CD4-positive, alpha-beta T cell treated with Interferon alpha-2 for 1 hour (primary cell): ENCODE measurements around the gene EPC2.
"Not testable (repeated sequence)": the region's sequence is repeated elsewhere in the genome, so short reads cannot be mapped to it uniquely, and the experiment has no call there.

Source experiments
- DNase-seq, 2 donors: peaks; one replicate each; pipeline ENCODE4 v3.0.0-alpha.2; 2020 to 2022

EPC2 gene

DNA sequence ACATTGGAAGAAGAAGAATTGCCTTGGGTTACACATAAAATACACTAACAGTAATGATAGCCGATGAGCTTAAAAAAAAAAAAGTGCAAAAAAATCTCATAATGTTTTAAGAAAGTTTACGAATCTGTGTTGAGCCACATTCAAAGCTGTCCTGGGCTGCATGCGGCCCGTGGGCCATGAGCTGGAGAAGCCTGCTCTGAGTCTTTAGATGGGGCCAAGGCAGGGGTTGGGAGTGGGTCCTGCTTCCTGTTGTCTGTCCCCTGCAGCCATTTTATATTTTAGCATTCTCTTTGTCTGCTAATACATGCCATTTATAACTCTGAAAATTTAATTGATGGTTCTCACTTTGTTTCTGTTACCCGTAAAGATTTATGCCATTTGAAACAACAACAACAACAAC, 93.2 kb downstream of the EPC2 start:
- DNase-seq: no peak

DNA sequence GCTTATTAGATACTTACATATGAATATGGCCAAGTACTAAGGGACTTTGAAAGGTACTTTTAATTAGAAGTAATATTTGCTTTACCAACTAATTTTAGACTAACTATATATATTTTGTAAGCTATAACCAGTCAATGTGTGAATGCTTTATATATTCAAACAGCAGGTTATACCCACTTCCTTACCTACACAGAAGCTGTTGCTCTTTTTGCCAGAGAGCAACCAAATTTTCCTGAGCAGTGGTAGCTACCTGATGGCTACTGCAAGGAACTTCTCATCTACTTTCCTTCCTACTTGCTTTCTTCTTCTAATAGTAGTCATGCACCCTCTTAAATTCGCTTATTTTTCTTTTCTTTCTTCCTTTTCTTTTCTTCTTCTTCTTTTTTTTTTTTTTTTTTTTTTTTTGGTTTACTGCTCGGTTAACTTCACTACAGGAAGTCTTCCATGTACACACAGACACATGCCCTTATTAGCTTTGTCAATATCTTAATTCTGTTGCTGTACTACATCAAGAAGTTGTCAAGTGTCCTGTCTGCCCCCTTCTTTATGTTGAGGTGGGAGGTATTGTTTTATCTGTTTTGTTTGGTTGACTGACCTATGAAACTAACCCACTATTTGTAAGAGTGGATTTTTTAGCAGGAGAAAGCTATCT, 95.0 kb downstream of the EPC2 start:
- DNase-seq: no peak

DNA sequence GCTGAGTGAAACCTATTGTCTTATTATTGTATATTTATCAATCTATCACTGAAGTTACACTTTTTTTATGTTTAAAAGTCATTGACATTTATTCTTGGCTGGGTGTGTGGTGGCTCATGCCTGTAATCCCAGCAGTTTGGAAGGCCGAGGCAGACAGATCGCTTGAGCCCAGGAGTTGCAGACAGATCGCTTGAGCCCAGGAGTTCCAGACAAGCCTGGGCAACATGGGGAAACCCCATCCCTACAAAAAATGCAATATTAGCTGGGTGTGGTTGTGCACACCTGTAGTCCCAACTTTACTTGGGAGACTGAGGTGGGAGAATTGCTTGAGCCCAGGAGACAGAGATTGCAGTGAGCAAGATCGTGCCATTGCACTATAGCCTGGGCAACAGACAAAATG, 97.8 kb downstream of the EPC2 start:
- no peak for DNase-seq

DNA sequence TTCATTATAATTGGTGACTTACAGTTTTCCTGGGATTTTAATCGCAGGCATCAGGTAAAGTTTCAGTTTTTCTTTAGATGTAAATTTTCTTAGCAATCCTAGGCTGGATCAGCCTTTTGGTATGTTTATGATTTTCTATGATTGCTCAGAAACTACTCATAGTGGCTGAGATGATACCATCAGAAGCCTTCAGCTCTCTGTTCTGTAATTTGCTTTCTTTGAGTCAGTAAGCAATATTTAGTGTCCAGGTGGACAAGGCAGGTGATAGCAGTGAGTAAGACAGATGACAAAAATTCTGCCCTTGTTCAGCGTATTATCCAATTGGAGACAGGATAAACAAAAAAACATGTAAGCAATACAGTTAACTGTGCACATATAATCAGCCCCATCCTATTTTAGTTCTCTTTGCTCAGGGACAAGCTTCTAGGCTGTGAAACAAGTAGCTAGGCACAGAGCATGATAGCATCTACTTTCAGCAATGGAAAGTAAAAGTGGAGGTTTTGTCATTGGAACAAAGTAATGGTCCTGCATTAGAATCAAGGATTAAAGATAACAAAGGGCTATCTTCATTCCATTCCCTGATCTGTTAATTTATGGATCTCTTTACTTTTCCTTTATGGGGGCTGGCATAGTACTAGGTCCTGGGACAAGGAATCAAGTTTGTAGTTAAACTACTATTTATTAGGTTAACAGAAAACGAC, 100.8 kb downstream of the EPC2 start:
- no peak for DNase-seq

DNA sequence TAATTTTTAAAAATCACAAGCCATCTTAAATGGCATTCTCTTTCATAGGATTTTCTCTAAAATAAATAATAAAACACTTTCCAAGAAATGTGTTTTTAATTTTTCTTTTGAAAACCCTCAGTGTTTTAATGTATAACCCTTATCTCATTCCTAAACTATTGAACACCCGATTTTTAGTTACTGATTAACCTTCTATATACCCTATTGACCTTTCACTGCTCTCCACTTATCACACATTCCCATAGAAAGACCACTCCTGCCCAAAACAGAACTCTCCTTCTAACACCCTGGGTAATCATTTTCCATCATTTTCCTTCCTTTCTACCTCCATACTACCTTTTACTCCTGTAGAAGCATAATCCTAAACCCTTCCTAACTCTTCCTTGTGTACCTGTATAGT, 102.4 kb downstream of the EPC2 start:
- no peak for DNase-seq

DNA sequence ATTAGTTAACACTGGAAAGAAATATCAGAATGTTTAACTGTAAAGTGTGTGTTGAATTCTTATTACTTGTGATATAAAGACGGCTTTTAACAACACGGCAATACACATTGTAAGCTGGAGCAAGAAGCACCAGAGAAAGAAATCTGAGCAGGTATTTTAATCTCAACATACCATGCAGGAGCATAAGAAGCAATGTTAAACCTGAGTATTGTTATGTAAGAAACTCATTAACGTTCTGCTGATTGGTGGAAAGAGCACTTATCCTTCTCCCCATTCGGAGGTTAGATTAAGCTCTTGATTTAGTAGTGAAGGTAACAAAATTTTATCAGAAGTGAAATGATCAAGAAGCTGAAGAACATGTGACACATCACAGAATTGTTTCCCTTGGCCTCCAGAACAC, 107.4 kb downstream of the EPC2 start:
- DNase-seq: no peak

DNA sequence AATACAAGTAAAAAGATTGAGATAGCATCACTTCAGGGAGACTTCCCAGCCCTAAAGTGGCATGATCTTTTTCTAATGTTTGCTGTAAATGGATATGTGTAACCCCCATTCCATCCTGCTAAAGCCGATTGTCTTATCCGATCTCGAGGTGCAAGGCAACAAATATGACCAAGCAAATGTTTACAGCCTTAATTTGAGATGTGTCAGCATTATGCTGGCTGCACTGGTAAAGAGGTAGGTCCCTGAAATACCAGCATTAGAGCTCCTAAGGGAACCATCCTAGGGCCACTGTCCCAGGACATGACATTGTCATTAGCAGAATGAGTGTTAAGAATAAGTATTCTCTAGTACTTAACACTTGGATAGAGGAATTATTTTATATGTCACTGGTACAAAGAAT, 108.4 kb downstream of the EPC2 start:
- no peak for DNase-seq

DNA sequence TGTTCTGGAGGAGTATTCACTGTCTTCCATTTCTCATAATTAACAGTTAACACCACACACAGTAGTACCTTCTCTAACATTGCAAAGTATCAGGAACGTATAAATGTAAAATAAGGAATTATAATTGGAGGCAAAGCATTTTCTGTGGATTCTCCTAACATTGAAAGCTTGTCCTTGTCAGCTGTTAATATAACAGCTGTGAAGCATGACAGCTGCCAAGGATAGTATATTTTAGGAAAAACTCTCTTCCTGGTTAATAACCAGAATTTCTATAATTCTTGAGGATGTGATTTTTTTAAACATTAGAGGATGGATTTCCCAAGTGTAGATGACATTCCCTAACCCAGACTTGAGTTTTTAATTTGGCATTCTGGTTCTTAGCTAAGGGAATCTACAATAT, 110.3 kb downstream of the EPC2 start:
- DNase-seq: no peak

DNA sequence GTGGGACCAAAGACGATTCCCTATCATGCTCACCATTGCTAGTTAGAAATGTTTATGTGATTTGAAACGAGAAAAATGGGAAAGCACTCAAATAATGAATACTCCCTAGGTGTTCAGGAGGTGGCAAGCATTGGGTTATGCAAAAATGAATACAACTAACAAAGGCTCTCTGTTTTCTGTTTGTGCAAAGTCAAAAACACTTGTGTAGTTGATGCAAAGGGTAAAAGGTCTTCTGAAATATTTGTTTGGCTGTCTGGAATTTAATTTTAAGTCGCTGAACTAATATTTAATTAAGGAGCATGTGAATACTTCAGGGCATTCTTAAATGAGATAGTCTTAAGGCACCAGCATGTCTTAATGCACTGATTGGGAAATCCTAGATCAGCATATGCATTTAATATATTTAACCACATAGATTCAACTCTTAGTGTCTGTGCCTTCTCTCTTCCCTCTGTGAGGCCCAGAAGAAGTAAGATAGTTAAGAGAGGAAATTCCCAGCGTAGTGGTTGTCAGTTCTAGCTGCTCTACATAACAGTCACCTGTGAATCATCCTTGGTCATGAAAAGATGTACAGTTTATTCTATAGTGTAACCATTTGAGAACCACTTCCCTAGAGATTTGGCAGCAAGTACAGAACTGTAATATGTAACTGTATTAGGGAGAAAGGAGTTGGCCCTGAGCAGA, 111.9 kb downstream of the EPC2 start:
- no peak for DNase-seq

DNA sequence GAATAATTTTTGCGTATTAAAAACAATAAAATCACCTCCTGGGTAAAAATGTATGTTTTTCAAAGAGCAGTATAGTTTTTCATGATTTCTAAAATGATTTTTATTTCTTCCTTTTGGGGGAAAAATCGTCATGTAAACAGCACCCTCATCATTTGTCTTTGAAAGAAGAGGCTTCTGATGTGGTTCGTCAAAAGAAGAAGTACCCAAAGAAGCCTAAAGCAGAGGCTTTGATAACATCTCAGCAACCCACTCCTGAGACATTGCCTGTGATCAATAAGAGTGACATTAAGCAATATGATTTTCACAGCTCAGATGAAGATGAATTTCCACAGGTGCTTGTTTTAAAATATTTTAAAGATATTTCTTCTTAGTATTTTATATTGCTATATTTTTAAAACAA, 120.3 kb downstream of the EPC2 start:
- peak in 1 of 2 donors; percentile 26 for DNase-seq

DNA sequence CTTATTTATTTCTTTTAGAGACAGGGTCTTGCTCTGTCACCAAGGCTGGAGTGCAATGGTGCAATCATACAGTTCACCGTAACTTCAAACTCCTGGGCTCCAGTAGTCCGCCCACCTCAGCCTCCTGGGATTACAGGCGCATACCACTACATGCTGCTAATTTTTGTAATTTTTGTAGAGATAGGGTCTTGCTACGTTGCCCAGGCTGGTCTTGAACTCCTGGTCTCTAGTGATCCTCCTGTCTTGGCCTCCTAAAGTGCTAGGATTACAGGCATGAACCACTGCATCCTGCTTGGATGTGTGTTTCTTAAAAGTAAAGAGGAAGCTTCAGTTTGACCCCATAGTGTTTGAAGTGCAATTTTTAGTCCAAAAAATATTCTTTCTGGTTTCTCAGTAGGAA, 125.5 kb downstream of the EPC2 start:
- DNase-seq: no peak

DNA sequence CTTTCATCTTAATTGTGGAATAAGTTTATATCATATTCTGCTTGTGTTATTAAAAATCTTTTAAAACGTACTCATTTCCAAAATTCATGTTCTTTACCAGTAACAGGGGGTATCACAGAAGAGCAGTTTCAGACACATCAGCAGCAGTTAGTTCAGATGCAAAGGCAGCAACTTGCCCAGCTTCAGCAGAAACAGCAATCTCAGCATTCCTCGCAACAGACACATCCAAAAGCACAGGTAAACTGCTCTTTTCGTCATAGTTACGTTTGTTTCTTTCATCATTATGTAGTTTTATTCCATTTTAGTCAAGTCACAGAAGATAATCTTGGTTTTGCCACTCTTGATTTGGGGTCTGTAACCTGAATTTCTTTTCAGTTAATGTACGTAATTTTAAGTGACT, 137.0 kb downstream of the EPC2 start:
- no peak for DNase-seq

DNA sequence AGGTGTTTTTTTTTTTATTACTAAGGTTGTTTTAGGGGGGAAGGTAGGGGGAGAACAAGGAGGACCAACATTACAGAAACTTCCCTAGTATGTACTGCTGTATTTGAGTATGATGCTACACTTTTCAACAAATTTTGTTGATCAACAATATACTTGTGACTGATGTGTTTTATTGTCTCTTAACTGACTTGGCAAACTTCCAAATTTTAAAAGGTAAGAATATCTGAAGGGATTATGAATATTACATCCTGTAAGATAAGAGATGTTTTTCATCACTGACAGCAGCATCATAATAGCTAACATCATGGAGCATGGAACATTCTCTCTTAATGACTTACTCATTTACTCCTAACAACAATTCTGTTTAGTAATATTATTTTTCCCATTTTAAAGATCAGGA, 144.5 kb downstream of the EPC2 start:
- DNase-seq: no peak

DNA sequence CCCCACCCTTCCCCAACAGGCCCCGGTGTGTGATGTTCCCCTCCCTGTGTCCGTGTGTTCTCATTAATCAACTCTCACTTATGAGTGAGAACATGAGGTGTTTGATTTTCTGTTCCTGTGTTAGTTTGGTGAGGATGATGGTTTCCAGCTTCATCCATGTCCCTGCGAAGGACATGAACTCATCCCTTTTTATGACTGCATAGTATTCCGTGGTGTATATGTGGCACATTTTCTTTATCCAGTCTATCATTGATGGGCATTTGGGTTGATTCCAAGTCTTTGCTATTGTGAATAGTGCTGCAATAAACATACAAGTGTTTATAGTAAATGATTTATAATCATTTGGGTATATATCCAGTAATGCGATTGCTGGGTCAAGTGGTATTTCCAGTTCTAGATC, 145.6 kb downstream of the EPC2 start:
- not testable (repeated sequence) for DNase-seq

DNA sequence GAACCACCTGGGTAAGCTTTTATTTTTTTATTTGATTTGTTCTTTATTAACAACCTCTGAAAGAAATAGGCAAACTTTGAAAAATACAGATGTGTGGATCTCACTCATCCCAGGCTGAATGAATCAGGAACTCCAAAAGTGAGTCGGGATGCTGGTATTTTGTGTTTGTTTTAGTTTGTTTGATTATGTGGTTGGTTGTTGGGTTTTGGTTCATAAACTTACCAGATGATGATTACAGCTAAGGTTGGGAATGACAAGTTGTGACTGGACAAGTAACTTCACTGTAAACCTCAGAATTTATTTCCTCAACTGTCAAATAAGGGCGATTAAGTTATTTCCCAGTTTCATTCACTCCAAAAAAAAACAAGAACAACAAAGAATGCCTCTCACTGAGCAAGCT, 150.0 kb downstream of the EPC2 start:
- no peak for DNase-seq

DNA sequence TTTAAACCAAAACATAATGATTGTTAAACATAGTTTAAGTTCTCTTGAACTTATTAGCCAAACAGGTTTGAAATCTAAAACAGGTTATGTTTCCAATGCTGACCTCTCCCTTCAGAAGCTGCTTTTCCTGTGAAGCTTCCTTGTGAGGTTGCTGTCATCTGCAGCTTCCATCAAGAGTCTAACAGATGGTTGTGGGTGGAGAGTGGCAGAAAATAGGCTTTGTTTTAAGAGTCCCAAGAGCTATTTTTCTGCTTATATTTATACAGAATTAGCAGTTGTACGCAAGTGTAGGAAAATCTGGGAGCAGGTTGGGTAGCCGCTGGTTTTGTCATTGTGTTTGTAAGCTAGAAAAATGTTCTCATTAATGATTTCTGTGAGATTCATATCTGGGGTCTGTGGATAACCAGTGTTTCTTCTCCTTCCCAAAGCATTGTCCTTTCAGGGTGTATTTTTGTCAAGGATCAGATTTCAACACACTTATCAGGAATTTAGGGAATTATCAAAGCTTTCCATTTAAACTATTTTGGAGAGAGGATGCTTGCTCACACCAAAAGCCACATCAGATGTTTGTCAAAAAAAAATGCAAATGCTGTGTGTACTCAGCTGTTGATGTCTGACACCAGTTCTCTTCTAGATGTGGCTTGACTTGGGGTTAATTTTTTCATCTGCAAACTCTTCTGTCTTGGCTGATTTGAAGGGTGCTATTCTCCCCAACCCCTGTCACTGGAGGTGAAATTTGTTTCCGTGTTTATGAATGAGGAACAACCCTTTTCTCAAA, 152.4 kb downstream of the EPC2 start:
- DNase-seq: no peak

DNA sequence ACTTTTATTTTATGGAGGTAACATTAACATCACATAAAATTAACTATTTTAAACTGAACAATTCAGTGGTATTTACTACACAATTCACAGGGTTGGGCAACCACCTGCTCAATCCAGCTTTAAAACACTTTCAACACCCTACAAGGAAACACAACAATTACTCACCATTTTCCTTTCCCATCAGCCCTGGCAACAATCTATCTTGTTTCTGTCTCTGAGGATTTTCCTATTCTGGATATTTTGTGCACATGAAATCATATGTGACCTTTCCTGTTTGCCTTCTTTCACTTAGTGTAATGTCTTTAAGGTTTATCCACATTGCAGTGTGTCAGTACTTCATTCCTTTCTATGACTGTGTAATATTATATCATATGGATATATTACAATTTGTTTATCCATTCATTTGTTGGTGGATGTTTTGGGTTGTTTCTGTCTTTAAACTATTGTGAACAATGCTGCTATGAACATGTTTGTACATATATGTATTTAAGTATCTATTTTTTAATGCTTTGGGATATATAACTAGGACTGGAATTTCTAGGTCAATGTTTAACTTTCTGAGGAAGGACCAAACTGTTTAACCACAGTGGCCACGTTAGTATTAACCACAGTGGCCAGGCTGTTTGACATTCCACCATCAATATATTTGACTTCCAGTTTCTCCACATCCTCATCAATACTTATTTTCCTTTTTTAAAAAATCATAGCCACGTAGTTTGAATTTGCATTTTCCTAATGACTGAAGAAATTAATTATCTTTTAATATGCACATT, 158.1 kb downstream of the EPC2 start:
- no peak for DNase-seq

DNA sequence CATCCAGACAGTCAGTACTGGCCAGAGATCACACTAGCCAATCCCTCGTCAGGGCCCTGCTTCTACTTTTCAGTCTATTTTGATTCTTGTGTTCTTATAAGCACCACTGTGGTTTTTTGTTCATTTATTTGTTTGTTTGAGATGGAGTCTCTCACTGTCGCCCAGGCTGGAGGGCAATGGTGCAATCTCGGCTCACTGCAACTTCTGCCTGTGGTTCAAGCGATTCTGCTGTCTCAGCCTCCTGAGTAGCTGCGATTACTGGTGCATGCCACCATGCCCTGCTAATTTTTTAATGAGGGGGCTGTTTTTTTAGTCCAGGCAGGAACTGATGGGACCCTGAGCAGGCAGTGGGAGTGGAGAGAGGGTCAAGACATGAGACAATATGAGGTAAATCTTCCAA, 165.5 kb downstream of the EPC2 start:
- DNase-seq: no peak

DNA sequence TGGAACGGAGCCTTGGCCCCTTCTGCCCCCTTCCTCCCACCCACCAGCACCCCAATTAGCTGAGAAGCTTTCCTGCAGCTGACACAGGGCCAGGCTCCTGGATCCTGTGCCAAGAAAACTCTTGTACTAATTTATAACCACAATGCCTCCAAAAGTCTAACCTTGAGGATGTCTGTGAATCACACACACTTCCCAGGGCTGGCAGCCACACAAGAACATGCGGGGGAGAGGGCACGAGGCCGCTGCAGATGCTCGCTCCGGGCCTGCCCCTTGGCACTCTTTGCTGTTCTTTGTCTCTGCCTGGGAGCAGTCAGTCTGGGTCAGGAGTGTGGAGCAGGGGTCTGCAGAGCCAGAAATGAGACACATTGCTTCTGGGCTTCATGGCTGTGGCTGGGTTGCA, 167.8 kb downstream of the EPC2 start:
- DNase-seq: no peak

DNA sequence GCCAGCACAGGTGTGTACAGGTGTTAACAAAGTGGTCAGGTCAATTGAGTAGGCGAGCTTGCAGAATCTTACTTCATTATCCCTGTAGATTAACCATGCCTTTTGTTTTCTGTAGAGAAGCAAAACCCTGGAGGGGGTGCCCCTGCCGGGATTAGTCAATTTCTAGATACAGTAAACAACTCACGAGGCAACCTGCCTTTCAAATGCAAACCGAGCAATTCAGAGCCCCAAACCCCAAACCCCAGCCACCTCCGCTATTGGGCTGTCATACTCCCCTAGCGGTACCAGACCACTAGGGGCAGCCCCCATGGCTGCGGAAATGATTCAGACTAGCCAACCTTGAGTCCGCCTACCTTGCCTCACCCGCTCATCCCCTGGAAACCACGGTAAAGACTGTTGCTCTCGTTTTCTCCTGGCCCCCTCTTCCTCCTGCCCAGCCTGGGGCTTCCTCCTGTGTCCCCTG, 169.1 kb downstream of the EPC2 start:
- DNase-seq: peak; percentile 8 to 61

DNA sequence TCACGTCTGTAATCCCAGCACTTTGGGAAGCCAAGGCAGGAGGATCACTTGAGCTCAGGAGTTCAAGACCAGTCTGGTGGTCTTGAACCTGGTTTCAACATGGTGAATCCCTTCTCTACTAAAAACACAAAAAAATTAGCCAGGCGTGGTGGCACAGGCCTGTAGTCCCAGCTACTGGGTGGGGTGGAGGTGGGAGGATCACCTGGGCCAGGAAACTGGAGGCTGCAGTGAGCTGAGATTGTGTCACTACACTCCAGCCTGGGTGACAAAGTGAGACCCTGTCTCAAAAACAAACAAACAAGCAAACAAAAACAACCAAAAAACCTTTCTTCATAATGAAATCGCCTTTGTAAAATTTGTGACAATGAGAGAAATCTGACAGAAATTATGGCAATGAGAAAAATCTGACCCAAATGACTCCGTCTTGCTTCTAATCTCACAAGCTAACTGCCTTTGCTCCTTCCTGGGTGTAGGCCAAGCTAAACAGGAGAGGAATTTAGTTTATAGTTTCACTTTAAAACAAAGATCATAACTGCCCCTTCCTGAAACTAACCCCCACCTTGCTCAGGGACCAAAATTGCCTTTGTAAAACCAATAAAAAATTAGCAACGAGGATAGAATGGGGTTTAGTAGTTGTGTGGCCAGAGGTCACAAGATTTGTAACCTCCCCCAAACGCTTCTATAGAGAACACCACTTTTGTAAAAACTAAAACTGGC, 169.8 kb downstream of the EPC2 start:
- no peak for DNase-seq

DNA sequence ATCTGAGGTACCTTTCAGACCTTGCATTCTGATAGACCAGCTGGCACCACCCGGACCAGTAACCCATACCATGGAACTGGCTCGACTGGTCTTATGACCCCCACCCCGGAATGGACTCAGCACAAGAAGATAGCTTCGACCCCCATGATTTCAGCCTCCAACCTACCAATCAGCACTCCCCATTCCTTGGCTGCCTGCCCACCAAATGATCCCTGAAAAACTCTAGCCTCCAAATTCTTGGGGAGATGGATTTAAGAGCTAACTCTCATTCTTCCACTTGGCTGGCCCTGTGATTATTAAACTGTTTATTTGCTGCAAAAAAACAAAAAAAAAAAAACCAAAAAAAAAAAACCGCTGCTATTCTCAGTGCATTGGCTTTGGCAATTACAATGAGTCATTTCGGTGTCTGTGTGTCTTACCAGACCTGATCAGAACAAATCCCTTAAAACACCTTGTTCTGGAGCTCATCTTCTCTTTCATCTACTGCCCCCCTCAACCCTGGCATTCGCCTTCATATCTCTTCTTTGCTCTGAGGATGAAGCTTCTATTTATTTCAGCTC, 170.4 kb downstream of the EPC2 start:
- DNase-seq: no peak
